Endothelial cell of umbilical vein (primary cell): ENCODE measurements around the gene PLA2G4B.

Experiments
- CTCF ChIP-seq, 2 donors: IDR thresholded peaks; 1 replicate in 1 of 2; 2 replicates in 1 of 2; pipeline ENCODE4 v1.5.1; 2011; ENCODE audit warnings: low read length in 2 of 2, mild to moderate bottlenecking in 2 of 2, moderate library complexity in 2 of 2, control low read depth in 1 of 2, inconsistent platforms in 1 of 2, low read depth in 1 of 2; ENCODE audit not compliant: insufficient read depth in 1 of 2; ENCODE audit errors: extremely low read depth in 1 of 2
- EZH2 ChIP-seq: IDR thresholded peaks from 2 replicates; pipeline ENCODE4 v1.6.1; 2012; ENCODE audit warnings: borderline replicate concordance, low read depth, mild to moderate bottlenecking, moderate library complexity, low read length, inconsistent platforms; ENCODE audit not compliant: severe bottlenecking
- GATA2 ChIP-seq: IDR thresholded peaks from 2 replicates; pipeline ENCODE4 v1.7.0; 2011; ENCODE audit warnings: low read depth, mild to moderate bottlenecking, moderate library complexity, mixed read lengths, low read length; ENCODE audit not compliant: insufficient read length, insufficient read depth

- TF ChIP-seq CTCF (IDR thresholded peaks at IDR 0.05; ENCODE audit: extremely low read depth in 1 of 2, insufficient read depth in 1 of 2, low read depth in 1 of 2, low read length in 2 of 2) (no peak), GATA2 (no peak), EZH2 (no peak)
Measured at GRCh38 chr15:41841131-41841530, 2.5 kb downstream of the PLA2G4B start.
